ENCODE measurements around the gene EEF1AKMT4.
A peak's percentile ranks its signal among the peaks of the same experiment; 100 is the strongest.

The EEF1AKMT4 gene

GRCh38 chr3:184239708-184240107 lies 9.8 kb upstream of the EEF1AKMT4 start:
- TF ChIP-seq, protein P1, sequence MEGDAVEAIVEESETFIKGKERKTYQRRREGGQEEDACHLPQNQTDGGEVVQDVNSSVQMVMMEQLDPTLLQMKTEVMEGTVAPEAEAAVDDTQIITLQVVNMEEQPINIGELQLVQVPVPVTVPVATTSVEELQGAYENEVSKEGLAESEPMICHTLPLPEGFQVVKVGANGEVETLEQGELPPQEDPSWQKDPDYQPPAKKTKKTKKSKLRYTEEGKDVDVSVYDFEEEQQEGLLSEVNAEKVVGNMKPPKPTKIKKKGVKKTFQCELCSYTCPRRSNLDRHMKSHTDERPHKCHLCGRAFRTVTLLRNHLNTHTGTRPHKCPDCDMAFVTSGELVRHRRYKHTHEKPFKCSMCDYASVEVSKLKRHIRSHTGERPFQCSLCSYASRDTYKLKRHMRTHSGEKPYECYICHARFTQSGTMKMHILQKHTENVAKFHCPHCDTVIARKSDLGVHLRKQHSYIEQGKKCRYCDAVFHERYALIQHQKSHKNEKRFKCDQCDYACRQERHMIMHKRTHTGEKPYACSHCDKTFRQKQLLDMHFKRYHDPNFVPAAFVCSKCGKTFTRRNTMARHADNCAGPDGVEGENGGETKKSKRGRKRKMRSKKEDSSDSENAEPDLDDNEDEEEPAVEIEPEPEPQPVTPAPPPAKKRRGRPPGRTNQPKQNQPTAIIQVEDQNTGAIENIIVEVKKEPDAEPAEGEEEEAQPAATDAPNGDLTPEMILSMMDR (IDR thresholded peaks at IDR 0.05; ENCODE audit: low read length, missing control alignments): no peak
- DNase-seq (ENCODE audit: low read depth): no peak

GRCh38 chr3:184240384-184241140 lies 8.9 kb upstream of the EEF1AKMT4 start:
- no peak overlapping the region for H3K4me3 ChIP-seq (replicated peaks; ENCODE audit: low read depth, low read length)
- TF ChIP-seq, protein P1 (IDR thresholded peaks at IDR 0.05; ENCODE audit: low read length, missing control alignments): no peak
- DNase-seq (ENCODE audit: low read depth): peak; percentile 44

More at GRCh38 chr3:184239708-184240107, 9.8 kb upstream of the EEF1AKMT4 start:
- no peak overlapping the region for H3K4me3 ChIP-seq (replicated peaks; ENCODE audit: low read depth, low read length)

DNA sequence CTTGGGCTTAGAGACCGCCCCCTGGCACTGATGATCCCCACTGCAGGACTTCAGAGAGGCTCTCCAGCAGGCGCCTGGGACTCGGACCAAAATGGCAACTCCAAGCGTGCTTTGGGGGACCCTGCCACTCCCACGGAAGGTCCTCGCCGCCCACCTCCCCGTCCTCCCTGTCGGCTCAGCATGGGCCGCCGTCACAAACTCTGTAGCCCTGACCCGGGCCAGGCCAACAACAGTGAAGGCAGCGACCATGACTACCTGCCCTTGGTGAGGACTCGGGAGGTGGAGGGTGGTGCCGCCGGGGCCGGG lies 8.4 kb upstream of the EEF1AKMT4 start:
- DNase-seq (ENCODE audit: low read depth): no peak
- H3K4me3 ChIP-seq (replicated peaks; ENCODE audit: low read depth, low read length): no peak overlapping the region
- TF ChIP-seq, protein P1 (IDR thresholded peaks at IDR 0.05; ENCODE audit: low read length, missing control alignments): no peak

GRCh38 chr3:184241447-184242296 lies 7.8 kb upstream of the EEF1AKMT4 start:
- TF ChIP-seq, protein P1 (IDR thresholded peaks at IDR 0.05; ENCODE audit: low read length, missing control alignments): peak; percentile 57
- H3K4me3 ChIP-seq (replicated peaks; ENCODE audit: low read depth, low read length): no peak overlapping the region
- DNase-seq (ENCODE audit: low read depth): peak; percentile 53

DNA sequence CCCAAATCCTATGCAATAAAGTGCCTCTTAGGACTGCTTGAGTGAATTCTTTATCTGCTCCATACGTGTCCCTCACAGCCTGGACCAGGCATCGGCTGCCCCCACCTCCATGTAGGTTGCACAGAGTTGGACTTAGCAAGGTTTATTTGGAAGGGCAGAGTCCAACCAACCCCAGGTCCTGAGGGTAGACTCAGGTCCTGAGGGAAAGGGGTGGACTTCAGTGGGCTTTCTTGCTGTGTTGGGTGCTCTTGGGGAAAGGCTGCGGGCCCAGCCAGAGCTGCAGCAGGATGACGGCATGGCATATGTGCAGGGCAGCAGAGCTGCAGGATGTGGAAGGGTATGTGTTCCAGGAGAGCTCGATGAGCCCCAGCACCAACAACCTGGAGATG lies 7.2 kb upstream of the EEF1AKMT4 start:
- no peak for DNase-seq (ENCODE audit: low read depth)
- H3K4me3 ChIP-seq (replicated peaks; ENCODE audit: low read depth, low read length): no peak overlapping the region
- TF ChIP-seq, protein P1 (IDR thresholded peaks at IDR 0.05; ENCODE audit: low read length, missing control alignments): no peak

DNA sequence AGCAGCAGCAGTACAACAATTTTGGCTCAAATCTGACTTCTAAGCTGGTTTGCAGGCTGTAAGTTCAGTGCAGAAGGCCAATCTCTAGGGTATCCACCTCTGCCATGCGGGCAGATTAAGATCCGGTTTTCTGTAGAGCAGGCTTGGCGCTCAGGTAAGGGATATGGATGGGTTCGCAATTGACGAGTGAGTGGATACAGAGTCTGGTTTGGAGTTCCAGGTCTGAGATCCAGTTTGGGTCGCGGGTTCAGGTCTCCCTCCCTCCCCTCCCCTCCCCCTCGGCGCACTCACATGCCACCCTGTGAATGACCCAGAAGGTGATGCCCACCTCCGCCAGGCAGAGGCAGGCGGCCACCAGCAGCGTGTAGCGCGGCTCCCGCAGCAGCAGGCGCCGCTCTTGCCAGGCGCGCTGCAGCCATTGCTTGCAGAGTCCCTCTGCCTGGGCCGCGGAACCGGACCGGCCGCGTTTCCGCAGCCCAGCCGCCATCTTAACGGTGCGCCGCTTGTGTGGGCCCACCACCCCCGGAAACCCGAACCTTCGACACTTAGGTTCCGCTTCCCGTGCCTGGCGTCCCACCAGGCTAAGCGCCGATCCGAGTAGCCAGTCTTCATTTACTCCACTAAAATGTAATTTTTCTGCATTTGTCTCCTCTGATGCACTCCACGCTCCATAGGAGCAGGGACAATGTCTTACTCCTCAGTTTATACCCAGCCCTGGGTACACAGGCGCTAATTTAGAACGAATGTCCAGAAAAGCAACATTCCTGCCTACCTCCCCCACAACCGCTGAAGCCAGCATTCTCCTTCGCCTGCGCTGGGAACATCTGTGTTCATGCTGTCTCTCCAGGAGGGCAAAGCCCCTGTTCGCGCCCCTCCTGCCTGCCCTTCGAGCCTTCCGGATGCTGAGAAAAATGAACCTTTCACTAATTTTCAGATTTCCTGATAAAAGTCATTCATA lies 739 bp upstream of the EEF1AKMT4 start, which contains the start of gene ALG3:
Gene ALG3 (minus strand): TSS at position 509 of the 958 bp plus-strand sequence. CDS start 22 bp downstream, at position 487.
- TF ChIP-seq, protein P1 (IDR thresholded peaks at IDR 0.05; ENCODE audit: low read length, missing control alignments): no peak
- peak within 1 kb of the TSS; percentile 73 for H3K4me3 ChIP-seq (replicated peaks; ENCODE audit: low read depth, low read length)
- peak; percentile 93 for DNase-seq (ENCODE audit: low read depth)

Data from fibroblast of pulmonary artery (primary cell).